OCI-LY1 (cell line): ENCODE data around the gene C16orf74.

ENCODE experiments used
- H2AFZ ChIP-seq: fragments of 200-600 bp; sonication (generic), shearing (Covaris generic); 2 replicates; pipeline ENCODE4 v1.6.0; 2014; ENCODE audit warnings: antibody characterized with exemption, mild to moderate bottlenecking, low read length
- H3F3A ChIP-seq: fragments of 200-600 bp; sonication (generic), shearing (Covaris generic); 2 replicates; pipeline ENCODE4 v1.6.0; 2014; ENCODE audit warnings: mild to moderate bottlenecking, antibody characterized with exemption, low read length, moderate library complexity; ENCODE audit not compliant: insufficient read depth
- H3K27ac ChIP-seq: fragments of 200-600 bp; sonication (generic); 2 replicates; pipeline ENCODE4 v1.5.1; 2014; ENCODE audit warnings: low read length, mixed run types, mild to moderate bottlenecking, low read depth; ENCODE audit not compliant: poor library complexity, severe bottlenecking
- H3K27me3 ChIP-seq: fragments of 200-600 bp; sonication (generic); 2 replicates; pipeline ENCODE4 v1.6.0; 2014; ENCODE audit warnings: antibody characterized with exemption, mild to moderate bottlenecking, low read length, moderate library complexity; ENCODE audit not compliant: insufficient read depth
- H3K36me3 ChIP-seq: fragments of 200-600 bp; sonication (generic); 2 replicates; pipeline ENCODE4 v1.6.1; 2014; ENCODE audit warnings: mild to moderate bottlenecking, antibody characterized with exemption, low read length, moderate library complexity, mixed read lengths; ENCODE audit not compliant: insufficient read depth
- H3K4me1 ChIP-seq: fragments of 200-600 bp; sonication (generic); 2 replicates; pipeline ENCODE4 v1.5.1; 2014; ENCODE audit warnings: mild to moderate bottlenecking, low read length, moderate library complexity; ENCODE audit not compliant: insufficient read depth, severe bottlenecking
- H3K4me2 ChIP-seq: fragments of 200-600 bp; sonication (generic), shearing (Covaris generic); 2 replicates; pipeline ENCODE4 v1.6.1; 2014; ENCODE audit warnings: low read length
- H3K4me3 ChIP-seq: fragments of 200-600 bp; sonication (generic); 2 replicates; pipeline ENCODE4 v1.5.1; 2014; ENCODE audit warnings: low read length, low read depth, mild to moderate bottlenecking, mixed read lengths; ENCODE audit not compliant: poor library complexity, severe bottlenecking
- H3K79me2 ChIP-seq: fragments of 200-600 bp; shearing (Covaris generic); 2 replicates; pipeline ENCODE4 v1.6.1; 2016; ENCODE audit warnings: mixed run types, low read length, mixed read lengths; ENCODE audit not compliant: insufficient read depth
- H3K9ac ChIP-seq: fragments of 200-600 bp; sonication (generic), shearing (Covaris generic); 2 replicates; pipeline ENCODE4 v1.6.1; 2014; ENCODE audit warnings: mild to moderate bottlenecking, low read length, mixed read lengths
- H3K9me2 ChIP-seq: fragments of 200-600 bp; sonication (generic), shearing (Covaris generic); 2 replicates; pipeline ENCODE4 v1.6.1; 2014; ENCODE audit warnings: low read depth, mild to moderate bottlenecking, low read length, mixed read lengths
- H3K9me3 ChIP-seq: fragments of 200-600 bp; shearing (Covaris generic); 2 replicates; pipeline ENCODE4 v1.6.1; 2014; ENCODE audit warnings: low read length, mixed read lengths
- H4K20me1 ChIP-seq: fragments of 200-600 bp; sonication (generic), shearing (Covaris generic); 2 replicates; pipeline ENCODE4 v1.6.0; 2016; ENCODE audit warnings: mild to moderate bottlenecking, low read length; ENCODE audit not compliant: insufficient read depth
- EZH2 ChIP-seq: fragments of 200-600 bp; sonication (generic), shearing (Covaris generic); IDR thresholded peaks from 2 replicates; pipeline ENCODE4 v1.8.0; 2017; ENCODE audit warnings: borderline replicate concordance, mixed run types, mild to moderate bottlenecking, antibody characterized with exemption, low read length, moderate library complexity, mixed read lengths
- TF ChIP-seq, protein P1 (sequence below): fragments of 200-600 bp; sonication (generic), shearing (Covaris generic); IDR thresholded peaks from 2 replicates; pipeline ENCODE4 v1.5.1; 2017; ENCODE audit warnings: mild to moderate bottlenecking, antibody characterized with exemption, low read length, moderate library complexity, mixed read lengths

Gene C16orf74

DNA sequence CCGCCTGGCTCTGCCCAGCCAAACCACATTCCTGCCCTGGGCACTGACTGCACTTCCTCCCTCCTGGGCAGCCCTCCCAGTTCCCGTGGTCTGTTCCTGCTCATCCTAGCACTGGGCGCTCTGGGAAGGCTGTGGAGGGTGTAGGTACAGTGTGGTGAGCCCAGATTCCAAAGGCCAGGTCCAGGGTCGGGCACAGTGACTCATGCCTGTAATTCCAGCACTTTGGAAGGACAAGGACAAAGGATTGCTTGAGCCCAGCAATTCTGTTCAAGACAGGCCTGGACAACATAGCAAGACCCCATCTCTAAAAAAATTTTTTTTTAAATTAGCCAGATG lies 30.6 kb downstream of the C16orf74 start:
- Histone ChIP-seq H3K36me3 (no peaks in the 10 kb centered on the region), H3K4me1 (no peaks in the 10 kb centered on the region), H3K9me2 (no peaks in the 10 kb centered on the region), H3K9me3 (no peaks in the 10 kb centered on the region), H3K79me2 (no peaks in the 10 kb centered on the region), H2AFZ (no peak overlapping the region), H3K27me3 (peaks cover 3% of the 10 kb centered on the region; the same call in 1 of the 2 replicates), H3K4me2 (no peak overlapping the region), H3K27ac (no peak overlapping the region), H3F3A (no peaks in the 10 kb centered on the region), H4K20me1 (no peaks in the 10 kb centered on the region), H3K9ac (no peak overlapping the region), H3K4me3 (no peak overlapping the region)
- TF ChIP-seq, protein P1, sequence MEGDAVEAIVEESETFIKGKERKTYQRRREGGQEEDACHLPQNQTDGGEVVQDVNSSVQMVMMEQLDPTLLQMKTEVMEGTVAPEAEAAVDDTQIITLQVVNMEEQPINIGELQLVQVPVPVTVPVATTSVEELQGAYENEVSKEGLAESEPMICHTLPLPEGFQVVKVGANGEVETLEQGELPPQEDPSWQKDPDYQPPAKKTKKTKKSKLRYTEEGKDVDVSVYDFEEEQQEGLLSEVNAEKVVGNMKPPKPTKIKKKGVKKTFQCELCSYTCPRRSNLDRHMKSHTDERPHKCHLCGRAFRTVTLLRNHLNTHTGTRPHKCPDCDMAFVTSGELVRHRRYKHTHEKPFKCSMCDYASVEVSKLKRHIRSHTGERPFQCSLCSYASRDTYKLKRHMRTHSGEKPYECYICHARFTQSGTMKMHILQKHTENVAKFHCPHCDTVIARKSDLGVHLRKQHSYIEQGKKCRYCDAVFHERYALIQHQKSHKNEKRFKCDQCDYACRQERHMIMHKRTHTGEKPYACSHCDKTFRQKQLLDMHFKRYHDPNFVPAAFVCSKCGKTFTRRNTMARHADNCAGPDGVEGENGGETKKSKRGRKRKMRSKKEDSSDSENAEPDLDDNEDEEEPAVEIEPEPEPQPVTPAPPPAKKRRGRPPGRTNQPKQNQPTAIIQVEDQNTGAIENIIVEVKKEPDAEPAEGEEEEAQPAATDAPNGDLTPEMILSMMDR: no peak
- no peak for TF ChIP-seq EZH2

- no peaks in the 10 kb centered on the region for H4K20me1 ChIP-seq
- H3K27ac ChIP-seq: no peak overlapping the region
- no peak overlapping the region for H3K9ac ChIP-seq
- no peaks in the 10 kb centered on the region for H3K79me2 ChIP-seq
- H3K9me3 ChIP-seq: no peaks in the 10 kb centered on the region
- H3K4me2 ChIP-seq: no peak overlapping the region
- H3F3A ChIP-seq: no peaks in the 10 kb centered on the region
- no peak overlapping the region for H2AFZ ChIP-seq
- TF ChIP-seq, protein P1: no peak
- no peak for TF ChIP-seq EZH2
- no peaks in the 10 kb centered on the region for H3K9me2 ChIP-seq
- no peaks in the 10 kb centered on the region for H3K4me1 ChIP-seq
- H3K36me3 ChIP-seq: no peaks in the 10 kb centered on the region
- peaks cover 3% of the 10 kb centered on the region; the same call in 1 of the 2 replicates for H3K27me3 ChIP-seq
- H3K4me3 ChIP-seq: no peak overlapping the region
These were observed 31.1 kb downstream of the C16orf74 start for GRCh38 chr16:85719605-85720301.

DNA sequence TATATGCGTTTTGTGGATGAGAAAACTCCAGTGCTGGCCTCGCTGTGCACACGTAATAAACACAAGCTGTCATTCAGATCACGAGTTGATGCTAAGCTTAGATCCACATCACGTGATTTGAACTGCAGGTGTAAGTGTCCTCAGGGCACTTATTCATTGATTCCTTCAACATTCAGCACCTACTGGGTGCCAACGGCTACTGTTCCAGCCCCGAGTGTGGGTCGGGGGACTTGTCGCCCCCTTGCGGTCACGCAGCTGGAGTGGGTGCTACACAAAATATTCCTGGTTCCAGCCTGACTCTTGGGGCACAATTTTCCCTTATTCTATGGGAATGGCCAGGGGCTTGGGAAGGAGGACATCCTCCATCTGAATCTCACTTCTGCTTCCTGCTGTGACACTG lies 32.2 kb downstream of the C16orf74 start:
- no peak overlapping the region for H3K4me3 ChIP-seq
- H3K9me2 ChIP-seq: no peaks in the 10 kb centered on the region
- H4K20me1 ChIP-seq: no peaks in the 10 kb centered on the region
- no peak overlapping the region for H3K4me2 ChIP-seq
- H3K36me3 ChIP-seq: no peaks in the 10 kb centered on the region
- TF ChIP-seq, protein P1: peak; percentile 89
- TF ChIP-seq EZH2: no peak
- no peaks in the 10 kb centered on the region for H3F3A ChIP-seq
- H3K9ac ChIP-seq: no peak overlapping the region
- no peaks in the 10 kb centered on the region for H3K79me2 ChIP-seq
- H3K9me3 ChIP-seq: no peaks in the 10 kb centered on the region
- no peak overlapping the region for H2AFZ ChIP-seq
- no peak overlapping the region for H3K27ac ChIP-seq
- no peaks in the 10 kb centered on the region for H3K4me1 ChIP-seq
- H3K27me3 ChIP-seq: peaks cover 3% of the 10 kb centered on the region; the same call in 1 of the 2 replicates
